ENCODE data around the gene LMCD1. TPM values are rescaled to one million over a fixed set of nuclear protein-coding genes. Genes with fewer than 3 reads are reported as not detected.

LMCD1 gene
- total RNA-seq, 4 donors from 2014 or later = 23.3 to 52.8 (median 34.8) TPM

- no peaks in the 10 kb centered on the region for H3K9me3 ChIP-seq
- no peaks in the 10 kb centered on the region for H3K27me3 ChIP-seq
- peaks cover 0 to 97% (median 4%) of the 10 kb centered on the region in 3 donors for H3K36me3 ChIP-seq
- WGBS, 2 donors = 45 to 79% methylated on average over 1 of the region's 1 CpG
- peaks cover 0 to 8% (median 0%) of the 10 kb centered on the region in 3 donors for H3K4me1 ChIP-seq
- peak overlapping the region in 1 of 4 donors; percentile 63 for H3K27ac ChIP-seq
- no peak overlapping the region for H3K4me3 ChIP-seq
- no peak for TF ChIP-seq POLR2A (IDR thresholded peaks at IDR 0.05)
- no peak for TF ChIP-seq CTCF (IDR thresholded peaks at IDR 0.05)
- no peak for DNase-seq
- intact Hi-C loops (cut with DNase I) = no loop called here
Observed at GRCh38 chr3:8549354-8549753, 47.7 kb downstream of the LMCD1 start.

DNA sequence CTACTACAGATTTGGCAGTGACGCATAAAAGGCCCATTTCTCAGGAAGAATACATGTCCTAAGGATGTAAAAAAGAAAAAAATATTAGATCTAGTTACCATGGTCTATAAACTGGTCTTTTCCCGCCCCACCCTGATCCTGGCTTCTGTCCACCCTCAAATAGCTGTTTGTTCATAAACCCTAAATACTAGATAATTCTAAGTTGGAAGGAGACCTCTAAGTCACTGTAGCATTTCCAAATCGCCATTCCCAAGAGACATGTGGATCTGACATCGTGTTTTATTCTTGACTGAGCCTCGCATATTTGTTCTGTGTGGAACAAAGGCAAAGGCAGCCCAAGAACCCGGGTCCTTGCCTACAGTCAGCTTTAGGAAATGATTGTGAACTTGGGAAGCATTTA, 49.0 kb downstream of the LMCD1 start:
- peaks cover 0 to 91% (median 4%) of the 10 kb centered on the region in 3 donors for H3K36me3 ChIP-seq
- 46 to 69% methylated on average over 6 of the region's 6 CpGs for WGBS, 2 donors
- peak overlapping the region in 2 of 4 donors; percentile 26 to 63 for H3K27ac ChIP-seq

GRCh38 chr3:8552223-8552762, 50.7 kb downstream of the LMCD1 start:
- Histone ChIP-seq H3K36me3 (peaks cover 0 to 79% (median 4%) of the 10 kb centered on the region in 3 donors), H3K27ac (no peak overlapping the region), H3K4me1 (peaks cover 0 to 36% (median 11%) of the 10 kb centered on the region in 3 donors), H3K27me3 (no peaks in the 10 kb centered on the region), H3K4me3 (no peak overlapping the region), H3K9me3 (no peaks in the 10 kb centered on the region)
- 76 to 91% methylated on average over 3 to 4 of the region's 5 CpGs for WGBS, 2 donors
- TF ChIP-seq POLR2A (IDR thresholded peaks at IDR 0.05) (no peak), CTCF (IDR thresholded peaks at IDR 0.05) (no peak)
- no peak for DNase-seq
- intact Hi-C loops (cut with DNase I) = no loop called here

More for the DNA sequence above, 49.0 kb downstream of the LMCD1 start:
- Histone ChIP-seq H3K27me3 (no peaks in the 10 kb centered on the region), H3K4me3 (no peak overlapping the region), H3K9me3 (no peaks in the 10 kb centered on the region), H3K4me1 (peaks cover 0 to 20% (median 3%) of the 10 kb centered on the region in 3 donors)
- DNase-seq = no peak
- TF ChIP-seq POLR2A (IDR thresholded peaks at IDR 0.05) (no peak), CTCF (IDR thresholded peaks at IDR 0.05) (no peak)
- intact Hi-C loops (cut with DNase I) = no loop called here

- H3K4me1 ChIP-seq = peaks cover 0 to 44% (median 16%) of the 10 kb centered on the region in 3 donors
- intact Hi-C loops (cut with DNase I) = no loop called here
- no peaks in the 10 kb centered on the region for H3K27me3 ChIP-seq
- WGBS, 2 donors = 67 to 93% methylated on average over 1 to 5 of the region's 6 CpGs
- no peak for DNase-seq
- no peak overlapping the region for H3K4me3 ChIP-seq
- H3K36me3 ChIP-seq = peaks cover 0 to 76% (median 4%) of the 10 kb centered on the region in 3 donors
- no peak for TF ChIP-seq CTCF (IDR thresholded peaks at IDR 0.05)
- no peak for TF ChIP-seq POLR2A (IDR thresholded peaks at IDR 0.05)
- H3K27ac ChIP-seq = no peak overlapping the region
- no peaks in the 10 kb centered on the region for H3K9me3 ChIP-seq
Observed at GRCh38 chr3:8553405-8553804, 51.8 kb downstream of the LMCD1 start.

DNA sequence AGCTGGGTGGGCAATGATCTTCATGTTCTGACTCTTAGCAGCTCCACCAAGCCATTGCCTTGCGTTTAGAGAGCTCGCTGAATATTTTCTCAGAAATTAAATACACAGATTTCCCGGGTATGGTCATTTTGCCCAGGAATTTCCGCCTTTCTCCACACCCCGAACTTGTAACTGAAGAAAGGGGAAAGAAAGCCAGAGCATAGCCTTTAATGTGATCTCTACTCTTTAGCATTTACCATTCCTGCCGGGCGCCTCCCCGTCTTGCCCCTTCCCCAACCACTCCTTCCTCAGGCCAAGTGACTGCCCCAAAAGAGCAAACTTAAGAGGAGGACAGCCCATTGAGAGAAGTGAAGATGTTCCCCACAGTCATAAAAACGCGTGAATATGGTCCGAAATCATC, 53.1 kb downstream of the LMCD1 start:
- Histone ChIP-seq H3K4me3 (no peak overlapping the region), H3K27me3 (no peaks in the 10 kb centered on the region), H3K9me3 (no peaks in the 10 kb centered on the region), H3K27ac (peak overlapping the region in 3 of 4 donors; percentile 46 to 62 (median 54)), H3K36me3 (peaks cover 0 to 71% (median 4%) of the 10 kb centered on the region in 3 donors), H3K4me1 (peaks cover 0 to 44% (median 16%) of the 10 kb centered on the region in 3 donors)
- no peak for TF ChIP-seq POLR2A (IDR thresholded peaks at IDR 0.05)
- no peak for TF ChIP-seq CTCF (IDR thresholded peaks at IDR 0.05)
- WGBS, 2 donors = 68 to 83% methylated on average over 11 of the region's 11 CpGs
- intact Hi-C loops (cut with DNase I) = no loop called here
- DNase-seq = no peak
